Calu3 (cell line): ENCODE results near the gene NT5M. TPM values are rescaled to one million over a fixed set of nuclear protein-coding genes. Genes with fewer than 3 reads are reported as not detected.

Source experiments
- BruUV-seq: library from RNA; stranded (reverse); fragments of 400-500 nt; replicated peaks from 2 replicates; lab custom pipeline; 2021; lab: Mats Ljungman, UMichigan
- CTCF ChIA-PET: fragments of 300-600 bp; sonication (Branson Sonifier 250); formaldehyde crosslinking; loops from one replicate; lab custom pipeline; 2022; ENCODE audit warnings: antibody characterized with exemption; lab: Charles Lee
- DNase-seq: peaks from one replicate; pipeline ENCODE4 v3.0.0; 2022
- H3K27ac Mint-ChIP-seq: one replicate; pipeline ENCODE4 v1.8.0; 2022; ENCODE audit warnings: mixed read lengths; ENCODE audit not compliant: unreplicated experiment
- H3K27me3 Mint-ChIP-seq: one replicate; pipeline ENCODE4 v1.8.0; 2022; ENCODE audit warnings: mixed read lengths; ENCODE audit not compliant: unreplicated experiment
- H3K36me3 Mint-ChIP-seq: one replicate; pipeline ENCODE4 v1.8.0; 2022; ENCODE audit warnings: mild to moderate bottlenecking, moderate library complexity, mixed read lengths; ENCODE audit not compliant: insufficient read depth, unreplicated experiment
- H3K4me1 Mint-ChIP-seq: one replicate; pipeline ENCODE4 v1.8.0; 2022; ENCODE audit warnings: mild to moderate bottlenecking, low read depth, mixed read lengths; ENCODE audit not compliant: unreplicated experiment
- H3K4me3 Mint-ChIP-seq: one replicate; pipeline ENCODE4 v1.8.0; 2022; ENCODE audit warnings: mild to moderate bottlenecking, low read depth, moderate library complexity, mixed read lengths; ENCODE audit not compliant: unreplicated experiment
- H3K9me3 Mint-ChIP-seq: one replicate; pipeline ENCODE4 v1.8.0; 2022; ENCODE audit warnings: low read depth, mixed read lengths; ENCODE audit not compliant: unreplicated experiment
- intact Hi-C: fragments of 100-400 bp; cut with micrococcal nuclease; formaldehyde crosslinking; loops from one replicate; pipeline ENCODE4 v1.10.0; 2022; ENCODE audit not compliant: unreplicated experiment
- total RNA-seq: library from RNA; stranded (reverse); gene quantifications from 2 replicates; pipeline ENCODE4 v1.2.3, GENCODE V29; 2022
- TF ChIP-seq, protein P1 (sequence below): fragments of 200-600 bp; IDR thresholded peaks from one replicate; pipeline ENCODE4 v1.8.0; 2022; ENCODE audit warnings: antibody characterized with exemption; ENCODE audit not compliant: unreplicated experiment

NT5M gene
- total RNA-seq, 1 experiment from 2014 or later = 1.0 TPM

DNA sequence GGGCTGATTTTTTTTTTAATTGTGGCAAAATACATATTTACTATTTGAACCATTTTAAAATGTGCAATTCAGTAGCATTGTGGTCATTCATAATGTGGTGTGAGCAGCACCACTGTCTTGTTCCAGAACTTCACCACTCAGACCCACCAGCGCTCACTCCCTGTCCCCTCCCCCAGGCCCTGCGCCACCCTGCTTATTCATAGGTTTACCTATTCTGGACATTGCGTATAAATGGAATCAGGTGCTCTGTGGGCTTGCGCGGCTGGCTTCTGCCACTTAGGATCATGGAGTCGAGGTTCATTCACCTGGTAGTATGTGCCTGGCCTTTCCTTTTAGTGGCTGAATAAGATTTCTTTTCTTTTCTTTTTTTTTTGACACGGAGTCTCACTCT lies 59.4 kb downstream of the NT5M start:
- Mint-ChIP-seq H3K4me3 (no peak overlapping the region), H3K36me3 (no peaks in the 10 kb centered on the region), H3K9me3 (no peaks in the 10 kb centered on the region), H3K27me3 (peaks cover 87% of the 10 kb centered on the region), H3K4me1 (no peaks in the 10 kb centered on the region), H3K27ac (no peak overlapping the region)
- DNase-seq = no peak
- intact Hi-C loops = no loop called here
- TF ChIP-seq, protein P1, sequence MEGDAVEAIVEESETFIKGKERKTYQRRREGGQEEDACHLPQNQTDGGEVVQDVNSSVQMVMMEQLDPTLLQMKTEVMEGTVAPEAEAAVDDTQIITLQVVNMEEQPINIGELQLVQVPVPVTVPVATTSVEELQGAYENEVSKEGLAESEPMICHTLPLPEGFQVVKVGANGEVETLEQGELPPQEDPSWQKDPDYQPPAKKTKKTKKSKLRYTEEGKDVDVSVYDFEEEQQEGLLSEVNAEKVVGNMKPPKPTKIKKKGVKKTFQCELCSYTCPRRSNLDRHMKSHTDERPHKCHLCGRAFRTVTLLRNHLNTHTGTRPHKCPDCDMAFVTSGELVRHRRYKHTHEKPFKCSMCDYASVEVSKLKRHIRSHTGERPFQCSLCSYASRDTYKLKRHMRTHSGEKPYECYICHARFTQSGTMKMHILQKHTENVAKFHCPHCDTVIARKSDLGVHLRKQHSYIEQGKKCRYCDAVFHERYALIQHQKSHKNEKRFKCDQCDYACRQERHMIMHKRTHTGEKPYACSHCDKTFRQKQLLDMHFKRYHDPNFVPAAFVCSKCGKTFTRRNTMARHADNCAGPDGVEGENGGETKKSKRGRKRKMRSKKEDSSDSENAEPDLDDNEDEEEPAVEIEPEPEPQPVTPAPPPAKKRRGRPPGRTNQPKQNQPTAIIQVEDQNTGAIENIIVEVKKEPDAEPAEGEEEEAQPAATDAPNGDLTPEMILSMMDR = no peak
- BruUV-seq = no TSS peak
- CTCF ChIA-PET = interaction anchor here (0.6 kb wide), 1 partner anchor 12 kb away, joined by 3 read pairs; no protein-coding TSS in a partner anchor

DNA sequence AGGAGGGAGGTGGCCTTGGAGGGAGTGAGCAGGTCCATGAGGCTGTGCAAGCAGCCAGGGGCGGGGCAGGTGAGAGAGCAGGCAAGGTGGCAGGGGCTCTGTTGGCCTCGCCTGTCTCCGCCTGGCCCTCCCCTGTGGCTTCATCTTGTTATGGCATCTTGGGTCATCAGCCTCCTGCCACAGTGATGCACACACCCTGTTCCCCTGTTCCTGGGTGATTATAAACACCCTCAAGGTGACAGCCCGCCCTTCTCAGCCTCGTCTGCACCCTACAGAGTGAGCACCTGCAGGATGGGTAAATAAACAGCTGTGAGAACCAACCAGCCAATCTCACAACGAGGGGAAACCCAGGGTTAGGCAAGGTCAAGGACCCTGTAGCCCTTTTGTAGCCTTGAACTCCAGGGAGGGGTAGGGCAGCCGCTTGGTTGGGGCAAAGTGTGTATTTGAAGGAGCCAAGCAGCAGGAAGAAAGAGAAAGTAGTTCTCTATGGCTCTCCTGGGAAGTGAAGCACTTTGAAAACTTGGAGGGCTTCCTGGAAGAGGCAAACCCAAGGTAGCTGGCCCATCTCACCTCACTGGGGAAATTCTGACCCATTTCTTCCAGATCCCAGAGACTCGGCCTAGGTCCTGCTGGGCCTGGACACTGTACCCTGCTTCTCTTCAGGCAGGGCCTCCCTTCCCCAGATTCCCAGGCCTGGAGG lies 60.6 kb downstream of the NT5M start:
- Mint-ChIP-seq H3K36me3 (no peaks in the 10 kb centered on the region), H3K9me3 (no peaks in the 10 kb centered on the region), H3K27me3 (peaks cover 78% of the 10 kb centered on the region), H3K27ac (no peak overlapping the region), H3K4me1 (no peaks in the 10 kb centered on the region), H3K4me3 (no peak overlapping the region)
- DNase-seq = no peak
- TF ChIP-seq, protein P1 = no peak
- no TSS peak for BruUV-seq
- intact Hi-C loops = no loop called here
- CTCF ChIA-PET = interaction anchor here (0.7 kb wide), 1 partner anchor 133 kb away, joined by 3 read pairs; no protein-coding TSS in a partner anchor

DNA sequence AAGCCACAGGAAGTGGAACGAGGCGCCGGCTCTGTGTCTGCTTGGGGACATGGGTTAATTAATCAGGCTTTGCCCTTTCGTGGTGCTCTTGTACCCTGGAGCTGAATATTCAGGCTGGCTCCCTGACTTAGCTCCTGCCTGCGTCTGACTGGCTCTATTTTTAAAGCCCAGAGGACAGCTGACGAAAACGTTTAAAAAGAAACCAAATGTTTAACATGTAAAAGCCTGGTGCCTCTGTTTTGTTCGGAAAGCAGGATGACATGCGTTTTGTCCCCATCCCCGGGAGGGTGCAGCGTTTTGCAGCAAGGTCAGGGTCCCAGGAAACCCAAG lies 61.1 kb downstream of the NT5M start:
- intact Hi-C loops = no loop called here
- H3K27ac Mint-ChIP-seq = no peak overlapping the region
- CTCF ChIA-PET = interaction anchor here (0.6 kb wide), 1 partner anchor 46 kb away, joined by 3 read pairs; no protein-coding TSS in a partner anchor
- TF ChIP-seq, protein P1 = no peak
- BruUV-seq = no TSS peak
- H3K27me3 Mint-ChIP-seq = peaks cover 73% of the 10 kb centered on the region
- no peaks in the 10 kb centered on the region for H3K36me3 Mint-ChIP-seq
- DNase-seq = no peak
- H3K9me3 Mint-ChIP-seq = no peaks in the 10 kb centered on the region
- H3K4me1 Mint-ChIP-seq = no peaks in the 10 kb centered on the region
- no peak overlapping the region for H3K4me3 Mint-ChIP-seq

DNA sequence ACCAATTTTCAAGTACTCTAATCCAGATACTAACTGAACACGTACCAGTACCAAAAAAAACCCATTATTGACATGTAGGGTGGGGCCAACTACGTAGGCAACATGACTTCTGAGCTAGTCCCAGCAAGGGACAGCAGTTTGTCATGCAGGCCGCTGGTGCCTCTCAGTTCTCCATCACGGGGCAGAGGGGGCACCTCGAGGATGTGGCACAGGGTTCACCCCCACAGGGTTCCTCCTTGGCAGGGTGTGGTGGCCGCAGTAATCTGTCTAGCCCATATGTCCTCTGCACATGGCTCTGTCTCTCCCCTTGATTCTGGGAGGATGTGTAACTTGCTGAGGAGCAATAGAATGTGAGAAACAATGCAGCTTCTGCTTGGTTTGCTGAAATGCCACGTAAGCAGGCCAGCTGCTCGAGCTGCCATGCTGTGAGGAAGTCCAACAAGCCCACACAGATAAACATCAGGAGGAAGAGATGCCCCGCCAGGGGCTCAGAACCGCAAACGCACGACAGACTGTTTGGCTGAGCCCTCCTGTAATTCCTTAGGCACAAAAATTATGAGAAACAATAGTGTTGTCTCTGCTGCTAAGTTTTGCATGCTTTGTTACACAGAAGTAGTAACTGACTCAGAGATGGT lies 62.4 kb downstream of the NT5M start:
- no peaks in the 10 kb centered on the region for H3K36me3 Mint-ChIP-seq
- BruUV-seq = no TSS peak
- H3K4me1 Mint-ChIP-seq = no peaks in the 10 kb centered on the region

More for the DNA sequence above, 62.4 kb downstream of the NT5M start:
- no peaks in the 10 kb centered on the region for H3K9me3 Mint-ChIP-seq
- DNase-seq = no peak
- TF ChIP-seq, protein P1 = no peak
- intact Hi-C loops = no loop called here
- H3K4me3 Mint-ChIP-seq = no peak overlapping the region
- CTCF ChIA-PET = no interaction called here
- peaks cover 62% of the 10 kb centered on the region for H3K27me3 Mint-ChIP-seq
- no peak overlapping the region for H3K27ac Mint-ChIP-seq
